GM19351 (cell line): ENCODE measurements around the gene IGFBP6.

Experiments
- ATAC-seq: cut with Tn5 transposase; IDR thresholded peaks from one replicate; pipeline ENCODE4 v1.9.1; 2021; ENCODE audit warnings: mild to moderate bottlenecking, moderate library complexity; ENCODE audit not compliant: unreplicated experiment

The IGFBP6 gene, protein sequence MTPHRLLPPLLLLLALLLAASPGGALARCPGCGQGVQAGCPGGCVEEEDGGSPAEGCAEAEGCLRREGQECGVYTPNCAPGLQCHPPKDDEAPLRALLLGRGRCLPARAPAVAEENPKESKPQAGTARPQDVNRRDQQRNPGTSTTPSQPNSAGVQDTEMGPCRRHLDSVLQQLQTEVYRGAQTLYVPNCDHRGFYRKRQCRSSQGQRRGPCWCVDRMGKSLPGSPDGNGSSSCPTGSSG

DNA sequence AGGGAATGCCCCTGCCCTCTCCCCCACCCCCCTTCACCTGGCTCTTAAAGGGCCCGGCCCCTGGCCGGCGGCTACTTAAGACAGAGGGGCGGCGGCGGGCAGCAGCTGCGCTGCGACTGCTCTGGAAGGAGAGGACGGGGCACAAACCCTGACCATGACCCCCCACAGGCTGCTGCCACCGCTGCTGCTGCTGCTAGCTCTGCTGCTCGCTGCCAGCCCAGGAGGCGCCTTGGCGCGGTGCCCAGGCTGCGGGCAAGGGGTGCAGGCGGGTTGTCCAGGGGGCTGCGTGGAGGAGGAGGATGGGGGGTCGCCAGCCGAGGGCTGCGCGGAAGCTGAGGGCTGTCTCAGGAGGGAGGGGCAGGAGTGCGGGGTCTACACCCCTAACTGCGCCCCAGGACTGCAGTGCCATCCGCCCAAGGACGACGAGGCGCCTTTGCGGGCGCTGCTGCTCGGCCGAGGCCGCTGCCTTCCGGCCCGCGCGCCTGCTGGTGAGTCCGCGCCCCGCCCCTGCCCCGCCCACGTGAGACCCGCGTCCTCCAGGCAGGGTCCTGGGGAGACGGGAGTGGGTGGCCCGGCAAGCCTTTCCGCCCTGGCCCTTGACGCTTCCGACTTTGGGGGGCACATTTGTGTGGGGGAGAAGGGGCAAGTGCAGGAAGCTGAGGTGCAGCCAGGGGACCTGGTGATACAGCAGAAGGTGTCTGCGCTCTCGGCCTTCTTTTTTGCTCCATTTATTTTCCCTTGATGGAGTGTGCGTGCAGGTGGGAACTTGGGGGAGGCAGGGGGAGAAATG lies at the start of gene IGFBP6:
IGFBP6 (plus strand) TSS at position 104 of the 790 bp plus-strand sequence; CDS start at position 155, 51 bp downstream.
- peak; percentile 56 for ATAC-seq

DNA sequence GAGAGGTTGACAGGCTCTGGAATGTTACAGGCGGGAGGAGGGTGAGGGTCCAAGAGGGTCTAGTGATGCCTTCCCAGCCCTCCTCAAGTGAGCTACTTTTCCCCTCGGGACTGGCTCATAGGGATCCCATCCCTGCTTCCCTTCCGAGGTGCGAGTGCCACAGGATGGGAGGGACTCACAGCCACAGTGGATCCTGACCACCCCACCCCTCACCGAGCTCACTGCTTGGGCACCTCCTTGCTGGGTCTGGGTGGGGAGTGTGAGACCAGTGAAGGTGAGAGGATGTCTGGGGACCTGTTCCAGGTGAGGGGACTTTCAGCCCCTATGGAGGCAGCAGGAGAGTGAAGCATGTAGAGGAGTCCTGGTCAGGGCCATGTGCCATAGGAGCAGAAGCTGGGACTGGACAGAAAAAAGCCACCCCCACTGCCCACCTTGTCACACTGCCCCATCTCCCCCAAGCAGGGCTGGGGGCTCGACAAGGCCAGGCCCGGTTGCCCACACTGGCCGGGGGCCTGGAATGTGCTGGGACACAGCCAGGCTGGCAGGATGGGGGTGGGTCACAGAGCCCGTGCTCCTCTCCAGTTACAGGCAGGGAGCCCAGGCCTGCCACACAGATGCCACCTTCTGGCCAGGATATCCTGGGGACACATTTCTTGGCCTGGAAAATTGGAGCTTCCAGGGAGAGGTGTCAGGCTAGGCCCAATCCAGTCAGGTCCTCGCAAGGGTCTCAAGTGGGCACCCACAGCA lies 49.3 kb upstream of the IGFBP6 start:
- ATAC-seq, result no peak

DNA sequence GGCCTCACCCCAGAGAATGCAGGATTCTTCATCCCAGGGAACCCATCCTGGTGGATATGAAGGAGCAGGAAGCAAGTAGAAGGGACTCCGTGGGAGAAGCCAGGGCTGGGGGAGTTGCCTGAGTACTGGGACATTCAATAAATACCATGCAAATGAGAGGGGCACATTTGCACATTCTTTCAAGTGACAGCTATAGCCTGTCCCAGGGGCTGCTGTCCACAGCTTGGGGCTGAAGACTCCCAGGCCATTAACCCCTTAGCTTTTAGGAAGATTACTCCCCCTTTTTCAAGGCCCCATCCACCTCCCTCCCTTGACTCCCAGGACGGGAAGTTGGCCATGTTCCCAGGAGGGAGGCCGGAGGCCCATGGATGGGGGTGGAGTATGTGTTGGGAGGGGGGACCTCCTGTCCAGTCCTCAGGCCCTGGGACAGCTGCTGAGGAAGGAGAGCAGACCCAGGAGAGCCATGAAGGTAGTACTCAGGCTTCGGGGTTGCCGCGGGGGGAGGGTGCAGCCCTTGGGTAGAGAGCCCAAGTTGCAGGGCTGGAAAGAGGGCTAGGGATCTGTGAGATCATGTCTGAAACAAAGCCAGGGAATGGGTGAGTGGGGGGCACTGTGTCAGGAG lies 48.6 kb upstream of the IGFBP6 start:
- ATAC-seq, result no peak

DNA sequence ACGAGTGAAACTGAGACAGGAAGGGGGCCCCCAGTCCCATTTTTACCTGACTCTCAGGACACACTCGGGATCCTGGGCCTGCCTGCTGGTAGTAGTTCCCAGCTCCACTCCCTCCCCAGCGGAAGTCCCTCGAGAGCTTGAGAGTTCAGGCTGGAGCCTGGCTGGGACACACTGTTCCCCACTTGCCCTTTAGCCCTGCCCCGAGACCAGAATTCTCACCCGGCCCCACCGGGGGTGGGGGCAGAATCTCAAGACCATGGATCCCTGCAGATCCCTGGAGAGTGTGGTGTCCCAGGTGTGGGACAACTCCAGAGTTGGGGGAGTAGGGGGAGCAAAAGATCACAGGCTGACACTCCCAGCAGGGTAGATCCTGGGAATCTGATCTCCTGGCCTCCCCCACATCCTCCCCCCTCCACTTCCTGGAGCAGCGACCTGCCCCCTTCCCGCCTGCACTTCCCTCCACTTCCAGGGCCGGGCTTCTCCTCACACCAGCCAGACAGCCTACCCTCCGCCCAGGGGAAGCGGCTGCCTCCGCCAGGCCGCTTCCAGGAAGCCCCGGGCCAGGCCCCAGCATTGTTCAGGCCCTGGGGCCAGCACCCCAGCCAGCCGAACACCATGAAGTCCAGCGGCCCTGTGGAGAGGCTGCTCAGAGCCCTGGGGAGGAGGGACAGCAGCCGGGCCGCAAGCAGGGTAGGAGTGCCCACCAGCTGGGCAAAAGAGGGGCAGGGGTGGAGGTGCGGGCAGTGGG lies 47.7 kb upstream of the IGFBP6 start, which contains the start of gene TNS2:
TNS2 (plus strand) TSS at position 495 of the 748 bp plus-strand sequence; CDS start at position 616, 121 bp downstream.
- ATAC-seq, result no peak

DNA sequence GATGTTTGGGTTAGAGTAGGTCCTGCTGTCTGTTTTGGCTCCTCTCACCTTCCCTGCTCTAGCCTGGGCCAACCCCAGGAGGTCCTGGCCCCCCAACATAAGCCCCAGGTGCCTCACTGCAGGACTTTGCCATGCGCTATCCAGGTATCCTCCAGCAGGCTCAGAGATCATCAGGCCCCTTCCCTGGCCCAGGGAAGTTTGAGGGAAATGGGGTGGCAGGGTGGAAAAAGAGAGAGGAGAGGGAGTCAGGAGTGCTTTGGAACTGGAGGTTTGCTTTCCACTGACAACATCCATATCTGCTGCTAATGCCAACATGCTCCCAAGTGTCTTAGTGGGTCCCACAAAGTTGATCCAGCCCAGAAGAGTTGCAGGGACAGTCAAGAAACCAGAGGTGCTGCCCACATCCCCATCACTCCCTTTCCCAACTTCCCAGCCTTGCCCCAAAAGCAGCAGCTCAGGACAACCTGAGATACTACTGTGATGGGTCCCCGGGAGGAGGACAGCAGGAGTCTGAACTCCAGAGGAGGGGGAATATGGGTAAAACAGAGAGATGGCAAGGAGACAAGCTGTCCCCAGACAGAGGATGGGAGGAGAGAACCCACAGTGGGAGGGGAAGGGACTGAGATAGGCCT lies 46.9 kb upstream of the IGFBP6 start:
- no peak for ATAC-seq

DNA sequence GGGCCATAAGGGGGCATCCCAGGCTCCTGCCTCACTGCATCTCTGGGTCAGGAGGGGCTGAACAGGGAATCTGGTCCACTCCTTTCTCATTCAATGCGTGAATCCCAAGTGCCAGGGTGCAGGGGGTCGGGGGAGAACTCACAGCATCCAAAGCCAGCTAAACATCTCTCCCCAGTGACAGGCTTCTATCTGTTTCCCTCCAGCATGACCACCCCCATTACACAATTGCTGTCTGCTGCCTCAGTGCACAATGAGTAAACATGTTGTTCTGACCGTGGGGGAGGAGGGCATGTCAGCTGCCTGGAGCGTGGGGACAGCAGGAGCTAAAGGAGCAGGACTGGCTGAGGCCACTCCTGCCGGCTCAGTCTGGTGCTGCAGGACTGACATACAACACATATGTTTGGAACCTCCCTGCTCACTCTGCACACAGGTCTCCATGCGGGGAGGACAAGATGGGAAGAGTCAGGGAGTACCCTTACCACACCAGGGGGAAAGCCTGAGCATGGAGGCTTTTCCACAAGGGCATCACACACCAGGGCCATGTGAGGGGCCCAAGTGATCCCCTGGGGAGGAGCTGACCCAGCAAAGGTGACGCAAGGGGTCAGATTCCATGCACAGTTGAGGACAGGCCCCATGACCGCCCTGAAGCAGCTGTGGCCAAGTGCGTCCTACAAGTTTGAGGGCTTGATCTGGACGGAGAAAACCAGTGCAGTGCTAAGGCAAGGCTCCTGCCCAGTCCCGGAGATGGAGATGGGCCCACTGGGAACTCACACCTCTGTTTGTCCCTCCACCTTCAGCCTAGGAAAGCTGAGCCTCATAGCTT lies 46.2 kb upstream of the IGFBP6 start:
- no peak for ATAC-seq

DNA sequence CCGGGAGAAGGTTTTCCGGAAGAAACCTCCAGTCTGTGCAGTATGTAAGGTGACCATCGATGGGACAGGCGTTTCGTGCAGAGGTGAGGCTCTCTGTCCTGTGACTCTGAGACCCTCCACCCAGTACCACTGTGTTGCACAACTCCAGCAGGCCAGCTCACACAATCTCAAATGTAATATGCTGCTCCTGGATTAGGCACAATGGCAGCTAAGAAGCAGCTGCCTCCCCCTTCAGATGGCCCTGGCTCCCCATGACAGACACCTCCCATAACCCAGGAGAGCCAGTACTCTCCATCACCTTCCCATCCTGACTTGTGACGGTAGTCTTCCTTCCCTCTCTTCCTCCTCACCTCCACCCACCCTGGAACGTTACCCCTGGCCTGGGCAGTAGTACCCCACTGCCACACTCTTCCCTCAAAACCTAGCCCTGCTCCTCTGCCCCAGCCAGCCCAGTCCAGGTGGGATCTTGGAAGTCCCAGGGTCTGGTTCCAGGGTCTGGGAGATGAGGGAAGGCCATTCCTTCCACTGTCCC lies 45.5 kb upstream of the IGFBP6 start:
- no peak for ATAC-seq

DNA sequence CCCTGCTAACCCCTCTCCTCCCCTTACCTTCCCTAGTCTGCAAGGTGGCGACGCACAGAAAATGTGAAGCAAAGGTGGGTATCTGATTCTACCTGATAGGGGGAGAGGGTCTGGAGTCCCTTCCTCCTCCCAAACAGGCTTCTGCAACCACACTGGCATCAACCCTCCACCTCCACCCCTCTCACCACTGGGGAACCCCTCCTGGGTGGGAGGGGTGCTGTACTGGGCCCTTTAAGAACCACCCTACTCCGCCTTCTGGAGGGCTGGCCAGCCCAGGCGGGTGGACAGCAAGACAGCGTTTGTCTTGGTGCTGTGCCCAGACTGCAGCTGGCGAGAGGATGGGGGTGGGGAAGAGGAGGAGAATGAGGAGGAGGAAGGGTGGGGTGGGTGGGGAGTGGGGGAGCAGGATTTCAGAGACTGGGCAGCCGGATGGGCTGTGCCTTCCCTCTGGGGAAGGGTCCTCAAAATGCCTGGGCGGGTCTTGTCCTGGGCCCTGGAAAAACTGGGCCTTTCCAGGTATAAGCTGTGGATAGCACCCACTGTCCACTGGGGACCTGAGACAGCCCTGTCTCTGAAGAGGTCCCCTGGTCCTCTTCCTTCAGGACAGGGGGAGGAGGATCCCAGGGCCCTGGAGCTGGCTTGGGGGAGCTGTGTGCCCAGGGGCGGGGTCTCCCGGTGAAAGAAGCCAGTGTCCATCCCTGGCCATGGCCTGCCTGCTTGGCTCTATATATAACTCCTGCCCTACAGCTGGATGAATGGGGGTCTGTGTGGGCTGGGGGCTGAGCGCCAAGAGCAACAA lies 44.8 kb upstream of the IGFBP6 start:
- ATAC-seq, result no peak

DNA sequence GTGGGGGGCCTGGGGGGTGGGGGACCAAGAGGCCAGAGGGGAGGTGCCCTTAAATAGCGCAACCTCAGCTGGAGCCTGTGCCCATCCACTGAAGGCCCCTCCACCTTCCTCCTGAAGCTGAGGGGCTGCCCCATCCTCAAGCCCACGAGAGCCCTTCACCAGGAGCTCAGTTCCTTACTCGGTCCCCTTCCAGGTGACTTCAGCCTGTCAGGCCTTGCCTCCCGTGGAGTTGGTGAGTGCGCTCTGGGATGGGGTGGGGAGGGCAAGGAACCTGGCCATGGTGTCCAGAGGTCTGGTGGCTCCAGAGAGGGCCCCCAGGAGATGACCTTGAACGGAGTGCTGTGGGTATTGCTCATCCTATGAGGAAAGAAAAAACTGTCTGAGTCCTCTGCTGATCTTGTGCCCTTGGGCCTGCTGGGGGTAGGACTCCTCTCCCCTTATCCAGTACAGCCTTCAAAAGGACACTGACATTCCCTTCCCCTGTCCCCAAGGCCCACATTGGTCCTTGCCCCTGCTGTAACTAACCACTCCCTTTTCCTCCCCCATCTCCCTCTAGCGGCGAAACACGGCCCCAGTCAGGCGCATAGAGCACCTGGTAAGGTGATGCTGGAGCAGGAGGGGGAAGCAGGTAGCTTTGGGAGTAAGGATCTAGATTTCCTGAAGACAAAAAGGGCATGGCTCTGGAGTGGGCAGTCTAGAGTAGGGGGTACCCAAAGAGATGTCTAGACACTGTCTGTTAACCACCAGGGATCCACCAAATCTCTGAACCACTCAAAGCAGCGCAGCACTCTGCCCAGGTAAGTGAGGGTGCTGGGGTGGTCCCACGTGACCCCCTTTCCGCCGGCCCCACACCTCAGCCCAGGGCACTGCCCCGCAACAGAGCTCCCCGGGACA lies 44.0 kb upstream of the IGFBP6 start:
- ATAC-seq, result no peak

DNA sequence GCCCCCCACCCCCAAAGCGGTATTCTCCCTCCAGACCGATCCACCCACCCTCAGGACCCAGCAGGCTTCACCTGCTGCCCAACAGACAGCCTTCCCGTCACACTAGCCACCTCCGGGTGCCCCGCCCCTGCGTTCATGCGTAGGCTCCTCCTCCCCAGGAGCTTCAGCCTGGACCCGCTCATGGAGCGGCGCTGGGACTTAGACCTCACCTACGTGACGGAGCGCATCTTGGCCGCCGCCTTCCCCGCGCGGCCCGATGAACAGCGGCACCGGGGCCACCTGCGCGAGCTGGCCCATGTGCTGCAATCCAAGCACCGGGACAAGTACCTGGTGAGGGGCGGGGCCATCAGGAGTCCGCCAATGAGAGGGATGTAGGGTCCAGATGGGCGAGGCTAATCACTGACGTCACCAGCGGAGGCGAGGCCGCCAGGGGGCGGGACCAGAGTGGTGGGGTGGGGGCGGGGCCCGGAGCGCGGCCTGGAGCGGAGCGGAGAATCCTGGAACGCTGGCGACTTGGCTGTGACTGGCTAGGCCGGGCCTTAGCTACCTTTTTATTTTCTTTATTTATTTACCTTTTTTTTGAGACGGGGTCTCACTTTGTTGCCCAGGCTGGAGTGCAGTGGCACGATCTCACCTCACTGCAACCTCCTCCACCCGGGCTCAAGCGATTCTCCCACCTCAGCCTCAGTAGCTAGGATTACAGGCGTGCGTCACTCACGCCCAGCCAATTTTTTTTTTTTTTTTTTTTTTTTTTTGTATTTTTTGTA lies 43.2 kb upstream of the IGFBP6 start:
- ATAC-seq, result peak; percentile 95

DNA sequence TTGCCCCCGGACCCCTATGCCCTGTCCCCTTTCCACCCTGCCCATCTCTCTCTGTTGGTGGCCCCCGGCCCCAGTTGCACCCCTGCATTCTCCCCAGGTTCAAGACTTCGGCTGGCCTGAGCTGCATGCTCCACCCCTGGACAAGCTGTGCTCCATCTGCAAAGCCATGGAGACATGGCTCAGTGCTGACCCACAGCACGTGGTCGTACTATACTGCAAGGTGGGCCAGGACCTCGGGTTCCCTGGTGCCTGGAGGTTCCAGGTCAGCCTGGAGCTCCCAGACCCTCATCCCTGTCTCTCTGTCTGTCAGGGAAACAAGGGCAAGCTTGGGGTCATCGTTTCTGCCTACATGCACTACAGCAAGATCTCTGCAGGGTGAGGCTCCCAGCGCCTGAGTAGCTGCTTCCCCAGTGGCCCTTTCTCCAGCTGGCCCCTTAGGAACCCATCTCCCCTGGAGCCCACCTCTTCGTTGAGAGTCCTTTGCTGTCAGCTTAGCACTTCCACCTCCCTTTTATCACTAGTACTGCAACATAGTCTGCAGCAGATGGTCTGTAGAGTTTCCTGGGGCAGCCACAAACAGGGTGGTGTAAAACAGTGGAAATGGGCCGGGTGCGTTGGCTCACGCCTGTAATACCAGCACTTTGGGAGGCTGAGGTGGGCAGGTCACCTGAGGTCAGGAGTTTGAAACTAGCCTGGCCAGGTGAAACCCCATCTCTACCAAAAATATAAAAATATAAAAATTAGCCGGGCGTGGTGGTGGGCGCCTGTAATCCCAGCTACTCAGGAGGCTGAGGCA lies 41.8 kb upstream of the IGFBP6 start:
- no peak for ATAC-seq

DNA sequence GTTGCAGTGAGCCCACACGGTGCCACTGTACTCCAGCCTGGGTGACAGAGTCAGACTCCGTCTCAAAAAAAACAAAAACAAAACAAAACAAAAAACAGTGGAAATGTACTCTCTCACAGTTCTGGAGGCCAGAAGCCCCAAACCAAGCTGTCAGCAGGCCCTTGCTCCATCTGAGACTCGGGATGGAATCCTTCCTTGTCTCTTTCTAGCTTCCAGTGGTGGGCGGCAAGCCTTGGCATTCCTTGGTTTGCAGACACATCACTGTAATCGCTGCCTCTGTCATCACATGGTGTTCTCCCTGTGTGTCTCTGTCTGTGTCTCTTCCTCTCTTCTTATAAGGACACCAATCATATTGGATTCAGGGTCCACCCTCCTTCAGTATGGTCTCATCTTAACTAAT lies 41.2 kb upstream of the IGFBP6 start:
- ATAC-seq, result no peak

DNA sequence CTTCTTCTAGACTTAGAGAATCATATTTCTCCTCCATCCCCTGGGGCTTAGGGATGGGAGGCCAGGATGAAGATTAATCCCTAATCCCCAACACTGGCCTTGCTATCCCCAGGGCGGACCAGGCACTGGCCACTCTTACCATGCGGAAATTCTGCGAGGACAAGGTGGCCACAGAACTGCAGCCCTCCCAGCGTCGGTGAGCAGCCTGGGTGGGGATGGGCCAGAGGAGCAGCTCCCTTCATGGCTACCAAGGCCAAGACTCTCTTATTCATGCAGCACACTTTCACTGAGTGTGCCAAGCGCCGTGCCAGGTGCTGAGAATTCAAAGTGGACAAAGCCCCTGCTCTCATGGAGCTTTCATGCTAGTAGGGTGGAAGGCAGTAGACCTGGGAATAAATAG lies 40.6 kb upstream of the IGFBP6 start:
- no peak for ATAC-seq

DNA sequence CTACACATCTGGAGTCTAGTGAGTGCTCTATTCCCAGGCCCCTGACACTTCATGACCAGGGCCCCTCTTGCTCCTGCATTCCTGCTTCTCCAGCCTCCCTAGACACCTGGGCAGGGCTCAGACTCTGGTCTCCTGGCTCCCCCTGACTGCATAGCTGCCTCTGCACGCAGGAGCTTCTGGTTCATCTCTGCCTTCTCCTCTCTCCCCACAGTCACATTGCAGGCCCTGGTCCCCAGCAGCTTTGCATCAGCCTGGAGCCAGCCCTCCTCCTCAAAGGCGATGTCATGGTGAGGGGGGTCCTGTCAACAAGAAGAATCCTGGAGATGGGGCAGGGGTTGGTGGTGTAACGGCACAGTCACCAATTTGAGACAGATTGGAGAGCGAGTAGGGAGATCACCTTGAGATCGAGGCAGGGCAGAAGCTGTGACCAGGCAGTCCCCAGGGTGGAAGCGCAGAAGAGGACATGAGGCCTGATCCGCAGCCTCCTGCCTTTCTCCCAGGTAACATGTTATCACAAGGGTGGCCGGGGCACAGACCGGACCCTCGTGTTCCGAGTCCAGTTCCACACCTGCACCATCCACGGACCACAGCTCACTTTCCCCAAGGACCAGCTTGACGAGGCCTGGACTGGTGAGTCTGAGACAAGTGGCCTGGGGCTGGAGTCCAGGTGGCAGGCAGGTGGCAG lies 39.5 kb upstream of the IGFBP6 start:
- ATAC-seq, result no peak
